Measurements from ENCODE around the gene IP6K1.
A peak's percentile ranks its signal among the peaks of the same experiment; 100 is the strongest.

Gene IP6K1

GRCh38 chr3:49722896-49723295 lies 63.4 kb downstream of the IP6K1 start:
- no peak for DNase-seq

DNA sequence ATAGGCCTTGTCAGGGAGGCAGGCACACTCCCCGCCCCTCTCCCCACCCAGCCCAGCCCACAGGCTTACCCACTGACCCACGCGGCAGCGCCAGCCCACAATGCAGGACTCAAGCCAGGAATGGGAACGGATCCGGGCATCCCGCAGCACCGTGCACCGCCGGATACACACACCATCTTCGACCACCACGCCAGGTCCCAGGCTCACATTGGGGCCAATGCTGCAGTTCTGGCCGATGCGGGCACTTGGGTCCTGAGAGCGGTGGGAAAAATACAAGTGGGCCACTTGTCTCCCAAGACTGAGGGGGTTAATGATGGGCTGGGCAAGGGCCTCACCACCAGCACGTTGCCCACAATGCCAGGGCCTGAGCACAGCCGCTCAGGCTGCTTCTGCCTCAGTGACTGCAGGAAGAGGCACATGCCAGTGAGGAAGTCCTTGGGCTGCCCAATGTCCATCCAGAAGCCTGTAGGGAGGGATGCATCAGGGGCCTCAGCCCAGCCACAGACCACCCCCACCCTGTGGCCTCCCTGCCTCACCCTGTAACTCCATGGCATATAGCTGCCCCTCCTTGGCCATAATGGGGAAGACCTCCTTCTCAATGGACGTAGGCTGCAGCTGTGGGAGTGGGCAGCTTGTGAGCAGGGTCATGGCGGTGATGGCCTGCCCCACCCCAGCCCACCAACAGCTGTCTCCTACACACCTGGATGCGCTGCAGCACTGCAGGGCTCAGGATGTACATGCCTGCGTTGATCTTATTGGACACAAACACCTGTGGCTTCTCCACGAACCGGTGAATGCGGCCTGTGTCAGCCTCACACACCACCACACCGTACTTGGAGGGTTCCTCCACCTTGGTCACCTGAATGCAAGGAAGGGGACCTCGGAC lies 64.2 kb downstream of the IP6K1 start:
- no peak for DNase-seq

- no peak for DNase-seq
These were observed 64.8 kb downstream of the IP6K1 start for GRCh38 chr3:49721596-49721895.

DNA sequence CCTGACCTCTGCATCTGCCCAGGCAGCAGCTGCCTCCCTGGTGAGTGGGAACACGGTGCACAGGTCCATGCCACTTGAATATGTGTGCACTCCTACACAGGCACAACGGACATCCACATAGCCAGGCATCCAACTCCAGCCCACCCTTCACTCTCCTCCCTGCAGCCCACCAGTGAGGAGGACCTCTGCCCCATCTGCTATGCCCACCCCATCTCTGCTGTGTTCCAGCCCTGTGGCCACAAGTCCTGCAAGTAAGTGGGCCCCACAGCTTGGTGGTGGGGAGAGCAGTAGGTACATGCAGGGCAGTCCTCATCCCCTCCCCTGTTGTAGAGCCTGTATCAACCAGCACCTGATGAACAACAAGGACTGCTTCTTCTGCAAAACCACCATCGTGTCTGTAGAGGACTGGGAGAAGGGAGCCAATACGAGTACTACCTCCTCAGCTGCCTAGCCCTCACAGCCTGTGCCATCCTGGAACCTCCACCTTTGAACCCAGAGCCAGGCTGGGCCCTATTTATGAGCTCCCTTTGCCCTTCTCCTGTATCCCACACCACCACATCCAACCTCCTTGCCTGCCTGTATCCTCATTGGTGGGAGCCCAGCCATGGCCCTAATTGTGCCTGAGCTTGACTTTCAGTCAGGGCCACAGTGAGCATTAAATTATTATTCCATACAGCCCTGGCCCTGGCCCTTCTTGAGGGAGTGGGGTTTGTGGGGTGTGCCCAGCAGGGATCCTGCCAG lies 65.3 kb downstream of the IP6K1 start:
- no peak for DNase-seq

DNA sequence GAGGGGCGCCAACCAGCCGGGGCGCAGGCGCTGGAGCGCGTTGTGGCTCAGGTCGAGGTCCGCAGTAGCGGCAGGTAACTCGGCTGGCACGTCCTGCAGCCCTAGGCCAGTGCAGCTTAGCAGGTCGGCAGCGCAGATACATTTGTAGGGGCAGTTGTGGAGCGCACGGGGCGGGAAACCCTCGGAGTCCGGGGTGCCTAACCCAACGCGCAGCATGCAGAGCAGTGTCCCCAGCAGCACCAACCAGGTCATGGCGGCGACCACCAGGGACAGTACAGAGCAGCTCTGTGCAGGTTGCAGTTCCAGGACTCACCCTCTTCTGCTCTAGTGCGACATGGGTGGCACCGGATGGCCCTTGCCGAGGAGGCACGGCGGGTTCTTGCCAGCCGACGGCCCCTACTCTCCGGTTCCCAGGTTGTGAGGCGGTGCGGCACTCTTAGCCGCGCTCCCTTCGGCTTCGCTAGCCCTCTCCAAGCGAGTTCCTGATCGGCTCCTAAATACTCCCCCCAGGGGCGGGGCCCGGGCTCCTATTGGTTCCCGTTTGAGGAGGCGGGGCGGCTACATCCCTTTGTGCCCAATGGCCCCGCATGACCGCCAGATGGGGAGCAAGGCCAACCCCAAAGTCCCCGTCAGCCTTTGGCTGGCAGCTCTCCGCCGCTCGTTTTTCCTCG lies 67.0 kb downstream of the IP6K1 start, which contains the start of gene AMIGO3:
Gene AMIGO3 (minus strand): TSS at position 471 of the 671 bp plus-strand sequence. CDS start 219 bp downstream, at position 252.
- peak; percentile 86 for DNase-seq

- no peak for DNase-seq
These were observed 67.5 kb downstream of the IP6K1 start for GRCh38 chr3:49718858-49719213.

GRCh38 chr3:49717959-49718857 lies 68.1 kb downstream of the IP6K1 start:
- no peak for DNase-seq

- DNase-seq: no peak
These were observed 69.0 kb downstream of the IP6K1 start for GRCh38 chr3:49717211-49717958.

DNA sequence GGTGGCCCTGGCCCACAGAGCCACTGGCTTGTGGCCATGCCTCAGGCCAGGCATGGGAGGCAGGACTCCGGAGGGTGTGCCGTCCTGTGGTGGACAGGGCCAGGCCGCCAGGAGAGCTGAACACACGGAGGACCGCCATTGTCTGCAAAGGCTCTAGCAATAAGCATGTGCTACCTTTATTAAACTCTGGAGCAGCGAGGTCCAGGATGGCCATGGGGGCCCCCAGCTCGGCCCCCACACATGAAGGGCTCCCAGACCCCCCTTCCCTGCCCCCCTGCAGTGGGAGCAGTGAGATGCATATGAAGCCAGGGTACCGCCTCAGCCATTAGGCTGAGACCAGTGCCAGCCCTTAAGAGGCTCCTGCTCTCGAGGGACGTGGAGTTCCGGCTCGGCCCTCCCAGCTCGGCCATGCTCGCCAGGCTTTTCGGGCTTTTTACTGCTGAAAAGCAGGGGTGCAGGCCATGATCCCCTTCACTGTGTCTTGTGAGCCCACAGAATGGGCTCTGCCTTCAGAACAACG lies 69.6 kb downstream of the IP6K1 start:
- DNase-seq: no peak

DNA sequence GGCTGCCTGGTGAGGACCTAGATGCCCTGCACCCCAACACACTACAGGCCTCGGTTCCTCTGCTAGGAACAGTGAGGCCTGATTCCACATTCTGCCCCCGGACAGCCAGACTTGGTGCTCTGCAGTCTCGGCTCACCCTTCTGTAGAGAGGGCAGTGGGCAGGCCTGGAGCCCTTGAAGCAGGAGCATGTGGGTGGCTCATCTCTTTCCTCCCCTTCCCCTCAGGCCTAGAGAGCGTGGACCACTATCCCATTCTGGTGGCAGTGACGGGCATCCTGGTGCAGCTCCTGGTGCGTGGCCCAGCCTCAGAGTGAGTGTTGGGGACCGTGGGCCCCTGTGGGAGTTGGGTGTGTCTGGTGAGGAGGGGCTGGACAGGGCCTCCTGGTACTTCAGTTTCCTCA lies 70.2 kb downstream of the IP6K1 start:
- no peak for DNase-seq

DNA sequence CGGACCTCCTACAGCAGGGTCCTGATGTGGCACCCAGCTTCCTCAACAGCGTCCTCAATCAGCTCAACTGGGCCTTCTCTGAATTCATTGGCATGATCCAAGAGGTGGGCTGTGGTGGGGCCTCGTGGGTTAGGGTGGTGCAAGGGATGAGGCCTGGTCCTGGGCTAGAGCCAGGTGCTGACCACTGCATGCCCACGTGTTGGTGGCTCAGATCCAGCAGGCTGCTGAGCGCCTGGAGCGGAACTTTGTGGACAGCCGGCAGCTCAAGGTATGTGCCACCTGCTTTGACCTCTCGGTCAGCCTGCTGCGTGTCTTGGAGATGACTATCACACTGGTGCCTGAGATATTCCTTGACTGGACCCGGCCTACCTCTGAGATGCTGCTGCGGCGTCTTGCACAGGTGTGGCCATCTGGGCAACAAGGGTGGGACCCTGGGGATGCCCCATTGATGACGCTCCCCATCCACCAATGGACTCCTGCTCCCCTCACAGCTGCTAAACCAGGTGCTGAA lies 70.7 kb downstream of the IP6K1 start:
- no peak for DNase-seq

GRCh38 chr3:49714728-49715550 lies 71.4 kb downstream of the IP6K1 start:
- DNase-seq: no peak

- DNase-seq: no peak
These were observed 72.8 kb downstream of the IP6K1 start for GRCh38 chr3:49713336-49714105.

- DNase-seq: no peak
These were observed 73.6 kb downstream of the IP6K1 start for GRCh38 chr3:49712631-49713317.

GRCh38 chr3:49712166-49712565 lies 74.2 kb downstream of the IP6K1 start:
- no peak for DNase-seq

GRCh38 chr3:49711489-49711888 lies 74.9 kb downstream of the IP6K1 start:
- DNase-seq: no peak

- DNase-seq: no peak
These were observed 76.5 kb downstream of the IP6K1 start for GRCh38 chr3:49709852-49710251.

GRCh38 chr3:49707113-49707480 lies 79.2 kb downstream of the IP6K1 start:
- DNase-seq: no peak

GRCh38 chr3:49706456-49707112 lies 79.8 kb downstream of the IP6K1 start:
- DNase-seq: no peak

All from NCI-H2171 (cell line).